Skin of body (tissue), 2 donors: Measurements from ENCODE around the gene TMEM238. TPM values are rescaled to one million over a fixed set of nuclear protein-coding genes. Genes with fewer than 3 reads are reported as not detected.
"Not testable (repeated sequence)": the region's sequence is repeated elsewhere in the genome, so short reads cannot be mapped to it uniquely, and the experiment has no call there.

Source experiments
- DNase-seq: peaks from one replicate; lab custom pipeline; 2025; lab: John Stamatoyannopoulos, UW
- total RNA-seq: library from RNA; depleted of rRNA; stranded (reverse); fragments of >200 nt; gene quantifications from one replicate; pipeline ENCODE4 v1.2.3, GENCODE V29; 2014

Gene TMEM238
- total RNA-seq, 1 donor from 2014 or later, result 0.30 TPM

GRCh38 chr19:55341171-55341588 is 42.9 kb downstream of the TMEM238 start:
- DNase-seq, result peak; percentile 26

GRCh38 chr19:55340784-55341147 is 43.3 kb downstream of the TMEM238 start:
- no peak for DNase-seq

- DNase-seq, result no peak
These were observed 44.0 kb downstream of the TMEM238 start for GRCh38 chr19:55339889-55340783.

GRCh38 chr19:55339105-55339888 is 44.8 kb downstream of the TMEM238 start, which contains the start of gene KMT5C:
KMT5C (plus strand) TSS chr19:55339876; CDS start chr19:55341937, 2,061 bp downstream.
- DNase-seq, result peak; percentile 100

GRCh38 chr19:55336101-55336500 is 48.0 kb downstream of the TMEM238 start:
- DNase-seq, result no peak

GRCh38 chr19:55333870-55334269 is 50.2 kb downstream of the TMEM238 start:
- no peak for DNase-seq

DNA sequence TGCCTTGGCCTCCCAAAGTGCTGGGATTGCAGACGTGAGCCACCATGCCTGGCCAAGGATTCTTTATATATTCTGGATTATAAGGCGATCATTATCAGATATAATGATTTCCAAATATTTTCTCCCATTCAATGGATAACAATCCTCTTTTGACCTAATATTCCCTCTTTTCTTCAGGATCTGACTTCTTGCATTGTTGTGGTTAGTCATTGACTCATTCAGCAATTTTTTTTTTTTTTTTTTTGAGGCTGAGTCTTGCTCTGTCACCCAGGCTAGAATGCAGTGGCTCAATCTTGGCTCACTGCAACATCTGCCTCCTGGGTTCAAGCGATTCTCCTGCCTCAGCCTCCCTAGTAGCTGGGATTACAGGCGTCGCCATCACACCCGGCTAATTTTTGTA is 54.3 kb downstream of the TMEM238 start:
- not testable (repeated sequence) for DNase-seq

Other genes starting within 250 kb of the TMEM238 start
- 65.7 TPM for gene TNNT1, start 235.1 kb downstream of the TMEM238 start, total RNA-seq
- 0.89 TPM for gene TNNI3, start 226.6 kb downstream of the TMEM238 start, total RNA-seq
- gene DNAAF3, start 217.7 kb downstream of the TMEM238 start, total RNA-seq, result not detected
- 1.6 TPM for gene SYT5, start 204.0 kb downstream of the TMEM238 start, total RNA-seq
- 0.39 TPM for gene PTPRH, start 174.8 kb downstream of the TMEM238 start, total RNA-seq
- 1.2 TPM for gene TMEM86B, start 155.5 kb downstream of the TMEM238 start, total RNA-seq
- gene PPP6R1, start 125.3 kb downstream of the TMEM238 start, total RNA-seq, result 20.8 TPM
- 12.1 TPM for gene HSPBP1, start 104.2 kb downstream of the TMEM238 start, total RNA-seq
- 3.6 TPM for gene BRSK1, start 100.3 kb downstream of the TMEM238 start, total RNA-seq
- 1.1 TPM for gene TMEM150B, start 59.0 kb downstream of the TMEM238 start, total RNA-seq
- 17.0 TPM for gene KMT5C, start 44.4 kb downstream of the TMEM238 start, total RNA-seq
- 3.1 TPM for gene COX6B2, start 29.6 kb downstream of the TMEM238 start, total RNA-seq
- gene GARIN5B, start 21.0 kb downstream of the TMEM238 start, total RNA-seq, result not detected
- 0.30 TPM for gene IL11, start 13.8 kb downstream of the TMEM238 start, total RNA-seq
- not detected for gene TMEM190, start 7.5 kb downstream of the TMEM238 start, total RNA-seq
- gene RPL28, start 1.6 kb upstream of the TMEM238 start, total RNA-seq, result 377 TPM
- gene UBE2S, start 23.5 kb upstream of the TMEM238 start, total RNA-seq, result 25.4 TPM
- 0.10 TPM for gene SHISA7, start 59.0 kb upstream of the TMEM238 start, total RNA-seq
- gene ISOC2, start 77.3 kb upstream of the TMEM238 start, total RNA-seq, result 23.0 TPM
- not detected for gene C19orf85, start 80.5 kb upstream of the TMEM238 start, total RNA-seq
- gene ZNF628, start 92.3 kb upstream of the TMEM238 start, total RNA-seq, result 1.1 TPM
- 6.1 TPM for gene NAT14, start 100.9 kb upstream of the TMEM238 start, total RNA-seq
- 16.5 TPM for gene SSC5D, start 104.1 kb upstream of the TMEM238 start, total RNA-seq
- gene SBK2, start 152.8 kb upstream of the TMEM238 start, total RNA-seq, result not detected
- not detected for gene SBK3, start 161.3 kb upstream of the TMEM238 start, total RNA-seq
- 2.2 TPM for gene ZNF579, start 196.6 kb upstream of the TMEM238 start, total RNA-seq
- 3.2 TPM for gene FIZ1, start 215.2 kb upstream of the TMEM238 start, total RNA-seq
- gene ZNF524, start 216.0 kb upstream of the TMEM238 start, total RNA-seq, result 6.4 TPM
- 2.1 TPM for gene ZNF865, start 221.4 kb upstream of the TMEM238 start, total RNA-seq
- gene ZNF784, start 240.3 kb upstream of the TMEM238 start, total RNA-seq, result 3.2 TPM